ENCODE measurements around the gene CRB1.
"Not testable (repeated sequence)": the region's sequence is repeated elsewhere in the genome, so short reads cannot be mapped to it uniquely, and the experiment has no call there.

Gene CRB1

GRCh38 chr1:197400522-197400902, 132.5 kb downstream of the CRB1 start:
- DNase-seq (ENCODE audit: low spot score), result no peak

GRCh38 chr1:197402189-197402588, 134.1 kb downstream of the CRB1 start:
- DNase-seq (ENCODE audit: low spot score), result no peak

- not testable (repeated sequence) for DNase-seq (ENCODE audit: low spot score)
Observed at GRCh38 chr1:197404774-197405173, 136.7 kb downstream of the CRB1 start.

- DNase-seq (ENCODE audit: low spot score), result not testable (repeated sequence)
Observed at GRCh38 chr1:197405614-197406013, 137.6 kb downstream of the CRB1 start.

GRCh38 chr1:197413564-197413963, 145.5 kb downstream of the CRB1 start:
- DNase-seq (ENCODE audit: low spot score), result no peak

- DNase-seq (ENCODE audit: low spot score), result no peak
Observed at GRCh38 chr1:197415221-197415620, 147.2 kb downstream of the CRB1 start.

- DNase-seq (ENCODE audit: low spot score), result no peak
Observed at GRCh38 chr1:197418693-197419092, 150.6 kb downstream of the CRB1 start.

- no peak for DNase-seq (ENCODE audit: low spot score)
Observed at GRCh38 chr1:197422993-197423392, 154.9 kb downstream of the CRB1 start.

- DNase-seq (ENCODE audit: low spot score), result no peak
Observed at GRCh38 chr1:197424380-197424779, 156.3 kb downstream of the CRB1 start.

- no peak for DNase-seq (ENCODE audit: low spot score)
Observed at GRCh38 chr1:197429372-197429771, 161.3 kb downstream of the CRB1 start.

GRCh38 chr1:197435224-197435623, 167.2 kb downstream of the CRB1 start:
- no peak for DNase-seq (ENCODE audit: low spot score)

GRCh38 chr1:197437601-197438000, 169.5 kb downstream of the CRB1 start:
- no peak for DNase-seq (ENCODE audit: low spot score)

- no peak for DNase-seq (ENCODE audit: low spot score)
Observed at GRCh38 chr1:197438010-197438790, 170.1 kb downstream of the CRB1 start.

GRCh38 chr1:197439708-197440280, 171.7 kb downstream of the CRB1 start:
- no peak for DNase-seq (ENCODE audit: low spot score)

- no peak for DNase-seq (ENCODE audit: low spot score)
Observed at GRCh38 chr1:197440715-197441114, 172.7 kb downstream of the CRB1 start.

GRCh38 chr1:197441999-197442414, 174.0 kb downstream of the CRB1 start:
- no peak for DNase-seq (ENCODE audit: low spot score)

GRCh38 chr1:197444755-197445154, 176.7 kb downstream of the CRB1 start:
- no peak for DNase-seq (ENCODE audit: low spot score)

- no peak for DNase-seq (ENCODE audit: low spot score)
Observed at GRCh38 chr1:197448121-197448779, 180.2 kb downstream of the CRB1 start.

- no peak for DNase-seq (ENCODE audit: low spot score)
Observed at GRCh38 chr1:197451381-197451780, 183.3 kb downstream of the CRB1 start.

- DNase-seq (ENCODE audit: low spot score), result no peak
Observed at GRCh38 chr1:197453376-197454058, 185.5 kb downstream of the CRB1 start.

- DNase-seq (ENCODE audit: low spot score), result no peak
Observed at GRCh38 chr1:197462539-197462938, 194.5 kb downstream of the CRB1 start.

GRCh38 chr1:197463142-197463541, 195.1 kb downstream of the CRB1 start:
- DNase-seq (ENCODE audit: low spot score), result no peak

GRCh38 chr1:197464044-197464443, 196.0 kb downstream of the CRB1 start:
- DNase-seq (ENCODE audit: low spot score), result no peak
